K562 (cell line): ENCODE results near the gene ENHO.

Experiments used
- CHD1 ChIP-seq: fragments of 200-600 bp; sonication (generic); IDR thresholded peaks from one replicate; pipeline ENCODE4 v1.6.1; 2012; ENCODE audit warnings: mild to moderate bottlenecking, moderate library complexity, low read length, inconsistent platforms
- CTCF ChIP-seq, 3 experiments: IDR thresholded peaks in 2 of 3; conservative IDR thresholded peaks in 1 of 3; 2 replicates each; pipeline ENCODE4 v1.5.1; 2011 to 2012; ENCODE audit warnings: low read length in 3 of 3, mild to moderate bottlenecking in 3 of 3, control low read depth in 2 of 3, improper control_type of control experiment in 1 of 3, inconsistent platforms in 1 of 3, low read depth in 1 of 3, mixed read lengths in 1 of 3, moderate library complexity in 1 of 3; ENCODE audit not compliant: insufficient read depth in 2 of 3
- EP300 ChIP-seq: IDR thresholded peaks from 2 replicates; pipeline ENCODE4 v1.6.1; 2012; ENCODE audit warnings: low read length, improper control_type of control experiment
- HNRNPK ChIP-seq: fragments of 200-400 bp; formaldehyde crosslinking; IDR thresholded peaks from one replicate; pipeline ENCODE4 v1.6.1; 2018; ENCODE audit warnings: mild to moderate bottlenecking, low read depth, low read length; ENCODE audit not compliant: poor library complexity, severe bottlenecking
- MECOM ChIP-seq: fragments of 250-450 bp; sonication (Bioruptor Pico); IDR thresholded peaks from 2 replicates; pipeline ENCODE4 v1.8.0; 2022; ENCODE audit warnings: inconsistent platforms
- NFE2L1 ChIP-seq: fragments of 450-650 bp; IDR thresholded peaks from 2 replicates; pipeline ENCODE4 v1.6.1; 2016; ENCODE audit warnings: missing genetic modification characterization, low read depth, mild to moderate bottlenecking, missing compliant biosample characterization, moderate library complexity, borderline replicate concordance
- POLR2A ChIP-seq: fragments of 450-650 bp; conservative IDR thresholded peaks from 2 replicates; pipeline ENCODE4 v1.6.1; 2016
- PTBP1 ChIP-seq: fragments of 200-400 bp; formaldehyde crosslinking; IDR thresholded peaks from 2 replicates; pipeline ENCODE4 v1.6.1; 2017; ENCODE audit warnings: low read depth, low read length
- STAT5B ChIP-seq: fragments of 250-450 bp; sonication (Bioruptor Pico); IDR thresholded peaks from 2 replicates; pipeline ENCODE4 v1.8.0; 2021; ENCODE audit warnings: mild to moderate bottlenecking, inconsistent platforms
- ZC3H11A ChIP-seq: IDR thresholded peaks from 2 replicates; pipeline ENCODE4 v1.6.1; 2012; ENCODE audit warnings: low read depth, low read length, improper control_type of control experiment

DNA sequence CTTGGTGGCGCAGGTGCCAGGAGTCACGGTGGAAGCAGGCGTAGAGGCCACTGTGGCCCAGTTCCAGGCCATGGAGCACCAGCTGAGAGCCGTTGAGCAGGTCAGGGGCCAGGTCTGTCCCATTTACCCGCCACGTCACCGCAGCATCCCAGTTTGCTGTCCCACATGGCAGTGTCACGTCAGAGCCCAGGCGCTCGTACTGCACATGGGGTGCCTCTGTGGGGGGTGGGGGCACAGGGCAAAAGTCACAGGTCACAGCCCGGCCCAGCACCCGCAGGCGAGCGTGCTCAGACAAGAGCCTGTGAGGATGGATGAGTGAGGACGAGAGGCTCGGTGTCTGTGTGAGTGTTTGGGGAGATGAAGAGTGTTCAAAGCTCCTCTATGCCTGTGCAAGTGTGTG is 41.8 kb upstream of the ENHO start:
- no peak for TF ChIP-seq CHD1
- TF ChIP-seq EP300: no peak
- TF ChIP-seq STAT5B (CRISPR knock-in tag): no peak
- no peak for TF ChIP-seq MECOM (CRISPR knock-in tag)
- TF ChIP-seq HNRNPK: no peak
- TF ChIP-seq POLR2A: no peak
- TF ChIP-seq NFE2L1: no peak
- no peak for TF ChIP-seq PTBP1
- no peak for TF ChIP-seq ZC3H11A
- TF ChIP-seq CTCF (IDR thresholded peaks at IDR 0.05 in 2 of 3, conservative IDR thresholded peaks at IDR 0.05 in 1 of 3; ENCODE audit: insufficient read depth in 2 of 3, low read depth in 1 of 3, low read length in 3 of 3): no peak
